ENCODE data around the gene YOD1.
A peak's percentile ranks its signal among the peaks of the same experiment; 100 is the strongest.

Gene YOD1

DNA sequence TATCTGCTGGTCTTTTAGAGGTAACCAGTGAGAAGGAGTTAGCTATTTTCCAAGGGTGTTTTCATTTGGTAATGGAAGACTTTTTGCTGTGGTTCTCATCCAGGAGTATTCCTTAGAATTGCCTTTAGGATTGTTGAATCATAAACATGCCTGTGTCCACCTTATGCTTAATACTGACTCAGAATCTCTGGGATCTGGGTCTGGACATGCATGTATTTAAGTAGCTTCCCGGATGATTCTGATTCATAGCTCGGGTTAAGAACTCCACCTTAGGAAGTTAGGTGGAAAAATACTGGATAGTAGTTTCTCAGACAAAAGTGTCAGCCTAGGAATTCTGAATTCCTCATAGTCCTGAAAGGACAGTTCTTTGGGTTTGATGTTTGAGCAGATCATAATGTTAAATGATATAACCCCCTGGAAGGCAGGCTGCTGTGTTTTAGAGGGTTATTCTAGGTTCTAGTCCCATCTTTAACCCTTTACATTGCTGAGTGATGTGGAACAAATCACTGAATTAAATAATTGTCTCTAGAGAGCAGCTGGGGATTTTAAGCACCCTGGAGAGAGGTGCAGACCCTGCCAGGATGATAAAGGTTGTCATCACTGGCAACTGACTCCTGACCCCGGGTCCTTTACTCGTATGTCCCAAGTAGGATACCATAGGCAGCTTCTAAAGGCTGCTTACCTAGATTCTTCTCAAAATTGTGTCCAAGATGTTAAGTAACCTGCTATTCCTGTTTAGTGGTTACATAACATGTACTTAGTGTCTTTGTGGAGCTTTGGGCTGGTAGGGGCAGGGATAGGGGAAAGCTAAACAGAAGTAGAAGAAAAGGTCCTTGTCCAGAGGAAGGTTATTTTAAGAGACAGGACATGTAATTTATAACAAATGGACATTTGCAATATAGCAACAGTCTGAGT lies 23.2 kb upstream of the YOD1 start:
- intact Hi-C loops (cut with DNase I) = no loop called here

DNA sequence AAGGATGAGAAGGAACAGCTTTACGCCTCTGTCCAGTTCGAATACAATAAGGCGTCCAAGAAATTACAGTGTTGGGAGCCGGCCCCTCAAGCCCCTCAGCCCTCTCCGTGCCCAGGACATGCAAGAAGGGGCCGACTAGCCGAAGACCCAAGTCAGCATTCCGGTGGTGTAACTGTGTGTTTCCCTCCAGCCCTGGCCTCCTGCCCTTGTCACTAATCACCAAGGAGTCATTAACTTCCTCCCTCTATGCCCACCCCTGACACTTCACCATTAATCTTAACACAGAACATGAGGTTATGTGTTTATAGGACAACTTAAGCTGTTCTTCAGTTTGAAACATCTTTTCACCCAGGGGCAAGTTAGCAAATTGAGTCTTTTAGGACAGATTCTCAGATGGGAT lies 21.2 kb upstream of the YOD1 start:
- intact Hi-C loops (cut with DNase I) = no loop called here
- DNase-seq = no peak

More for the DNA sequence above, 23.2 kb upstream of the YOD1 start:
- DNase-seq = no peak

DNA sequence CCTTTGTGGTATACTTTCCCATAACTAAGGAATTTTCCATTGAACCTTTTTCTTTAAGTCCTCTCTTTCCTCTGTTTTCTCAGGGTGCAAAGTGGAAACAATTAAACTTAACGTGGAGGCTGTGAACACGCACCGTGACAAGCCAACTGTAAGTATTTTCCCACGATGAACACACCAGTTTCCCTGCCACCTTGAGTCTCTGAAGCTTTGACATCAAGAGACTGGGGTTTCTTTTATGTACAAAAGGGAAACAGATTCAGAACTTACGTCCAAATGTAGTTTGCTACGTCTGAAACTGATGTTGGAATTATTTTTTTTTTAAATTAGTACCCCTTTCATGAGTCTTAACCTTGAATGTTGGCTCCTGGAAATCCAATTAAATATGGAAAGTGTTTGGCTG lies 20.4 kb upstream of the YOD1 start:
- intact Hi-C loops (cut with DNase I) = no loop called here
- DNase-seq = no peak

DNA sequence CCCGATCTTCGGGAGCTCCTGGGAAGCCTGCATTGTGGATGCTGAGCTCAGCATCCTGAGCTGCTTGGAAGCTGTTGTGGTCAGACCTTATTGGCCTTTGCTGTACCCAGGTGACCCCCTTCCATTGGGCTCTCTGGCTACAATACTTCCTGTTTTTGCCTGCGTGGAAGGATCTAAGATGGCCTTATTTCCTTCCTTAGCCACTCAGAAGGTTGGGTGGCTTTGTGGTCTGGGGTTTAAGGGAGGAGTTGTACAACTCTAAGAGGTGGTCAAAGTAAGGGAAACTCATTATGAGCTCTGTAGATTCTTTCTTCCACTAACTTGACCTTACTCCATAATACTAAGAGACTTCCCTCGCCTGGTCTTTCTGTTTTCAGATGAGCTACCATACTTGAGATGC lies 19.8 kb upstream of the YOD1 start:
- DNase-seq = no peak
- intact Hi-C loops (cut with DNase I) = no loop called here

DNA sequence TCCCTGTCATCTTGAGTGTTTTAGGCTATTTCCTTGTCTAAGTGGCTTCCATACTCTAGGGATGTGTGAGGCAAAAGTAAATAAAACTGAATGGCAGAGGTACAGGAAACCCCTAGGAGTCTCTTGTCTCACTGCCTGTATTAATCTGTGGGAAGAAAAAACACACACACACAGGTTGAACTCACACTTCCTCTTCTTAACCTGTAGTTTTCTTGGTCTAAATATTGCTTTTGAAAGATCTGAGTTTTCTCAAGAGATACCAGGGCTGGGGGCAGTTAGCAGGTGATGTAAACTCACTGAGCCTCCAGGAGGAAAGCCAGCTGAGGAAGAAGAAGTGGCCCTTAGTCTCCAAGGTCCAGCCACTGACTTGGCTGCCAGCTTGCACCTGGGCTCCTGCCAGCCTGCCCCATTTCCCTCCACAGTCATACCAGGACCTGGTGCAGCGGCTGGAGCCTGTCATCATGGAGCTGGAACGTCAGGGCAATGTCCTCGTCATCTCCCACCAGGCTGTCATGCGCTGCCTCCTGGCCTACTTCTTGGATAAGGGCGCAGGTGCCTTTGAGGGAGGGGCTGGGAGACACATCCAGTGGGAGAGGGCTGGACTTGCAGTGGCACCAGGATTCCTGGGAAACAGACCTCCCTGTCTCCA lies 19.0 kb upstream of the YOD1 start:
- DNase-seq = no peak

DNA sequence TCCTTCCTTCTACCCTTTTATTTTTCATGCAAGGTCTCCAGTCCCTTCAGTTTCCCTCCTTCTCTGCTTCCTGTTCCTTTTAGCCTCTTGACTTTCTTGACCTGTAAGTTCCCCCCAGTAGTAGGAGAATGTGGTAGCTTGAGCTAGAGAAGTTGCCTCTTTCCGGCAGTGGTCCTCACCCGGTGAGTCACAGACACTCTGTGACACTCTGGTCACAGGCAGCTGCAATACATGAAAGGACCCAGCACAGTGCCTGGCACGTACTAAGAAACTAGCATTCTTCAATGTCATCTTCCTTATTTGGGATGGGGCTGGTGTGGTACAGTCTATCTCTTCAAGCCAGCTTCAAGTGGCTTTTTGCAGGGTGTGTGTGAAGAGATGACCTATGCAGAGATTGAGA lies 18.1 kb upstream of the YOD1 start:
- intact Hi-C loops (cut with DNase I) = no loop called here
- DNase-seq = no peak

More for the DNA sequence above, 19.0 kb upstream of the YOD1 start:
- intact Hi-C loops (cut with DNase I) = no loop called here

DNA sequence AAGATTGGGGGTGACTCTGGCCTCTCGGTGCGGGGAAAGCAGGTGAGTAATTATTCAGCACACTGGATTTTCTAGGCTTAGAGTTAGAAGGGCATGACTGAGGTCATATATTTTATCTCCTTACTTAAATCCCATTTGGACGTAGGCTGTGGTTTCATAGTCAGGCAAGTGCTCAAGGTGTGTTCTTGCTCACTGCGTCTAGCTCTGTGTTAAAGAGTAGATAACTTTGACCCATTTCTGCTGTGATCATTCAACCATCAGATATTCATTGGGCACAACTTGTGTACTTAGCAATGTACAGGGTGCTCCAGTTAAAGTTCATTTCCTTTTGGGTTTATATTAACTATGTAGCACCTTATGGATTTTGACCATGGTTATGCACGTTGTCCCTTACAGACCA lies 16.7 kb upstream of the YOD1 start:
- intact Hi-C loops (cut with DNase I) = no loop called here
- DNase-seq = no peak

DNA sequence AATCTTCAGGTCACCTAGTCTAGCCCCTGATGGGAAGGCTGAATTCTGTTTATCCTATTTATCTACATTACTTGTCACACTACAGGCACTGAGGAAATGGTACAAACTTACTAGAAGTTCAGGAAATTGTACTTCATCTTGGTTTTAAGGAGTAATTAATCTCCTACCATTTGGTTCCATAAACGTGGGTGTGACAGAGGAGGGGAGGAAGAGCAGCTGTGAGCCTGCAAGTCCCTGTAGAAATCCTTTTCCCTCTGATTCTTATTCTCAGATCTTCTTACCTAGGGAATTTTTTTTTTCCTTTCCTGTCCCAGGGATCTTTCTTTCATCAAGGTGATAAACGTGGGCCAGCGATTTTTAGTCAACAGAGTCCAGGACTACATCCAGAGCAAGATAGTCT lies 16.2 kb upstream of the YOD1 start:
- intact Hi-C loops (cut with DNase I) = no loop called here
- no peak for DNase-seq

DNA sequence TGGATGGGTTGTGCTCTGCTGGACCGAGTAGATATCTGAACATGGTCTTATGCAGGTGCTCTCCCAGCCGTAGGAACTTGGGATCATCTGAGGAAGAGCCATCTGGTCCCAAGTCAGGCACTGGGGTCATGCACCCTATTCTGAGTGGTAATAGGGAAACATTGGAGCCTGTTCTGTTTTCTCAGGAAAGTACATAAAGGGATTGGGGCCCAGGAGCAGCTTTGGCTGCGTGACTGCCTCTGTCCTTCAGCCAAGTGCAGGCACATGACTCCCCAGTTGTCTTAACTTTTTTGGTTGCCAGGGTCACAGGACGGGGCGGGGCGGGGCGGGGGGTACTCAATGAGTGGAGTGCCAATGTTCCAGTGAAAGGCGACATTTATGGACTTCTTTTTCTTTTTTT lies 13.6 kb upstream of the YOD1 start:
- peak in 1 of 10 donors; percentile 44 for DNase-seq
- intact Hi-C loops (cut with DNase I) = no loop called here

DNA sequence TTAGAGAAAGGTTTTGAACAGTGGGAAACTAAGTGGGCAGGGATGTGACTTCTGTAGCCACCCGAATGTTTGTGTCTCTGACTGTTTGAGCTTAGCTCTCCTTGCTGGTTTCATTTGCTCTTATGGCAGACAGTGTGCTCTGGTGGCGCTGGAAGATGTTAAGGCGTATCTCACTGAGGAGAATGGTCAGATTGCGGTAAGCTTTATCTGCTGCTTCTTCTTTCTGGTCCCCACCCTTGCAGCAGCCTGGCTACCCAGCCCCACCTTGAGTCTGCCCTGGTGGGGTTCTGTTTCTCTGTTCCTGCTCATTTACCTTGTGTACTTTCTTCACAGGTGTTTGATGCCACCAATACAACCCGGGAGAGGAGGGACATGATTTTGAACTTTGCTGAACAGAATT lies 12.0 kb upstream of the YOD1 start:
- intact Hi-C loops (cut with DNase I) = no loop called here
- DNase-seq = no peak

DNA sequence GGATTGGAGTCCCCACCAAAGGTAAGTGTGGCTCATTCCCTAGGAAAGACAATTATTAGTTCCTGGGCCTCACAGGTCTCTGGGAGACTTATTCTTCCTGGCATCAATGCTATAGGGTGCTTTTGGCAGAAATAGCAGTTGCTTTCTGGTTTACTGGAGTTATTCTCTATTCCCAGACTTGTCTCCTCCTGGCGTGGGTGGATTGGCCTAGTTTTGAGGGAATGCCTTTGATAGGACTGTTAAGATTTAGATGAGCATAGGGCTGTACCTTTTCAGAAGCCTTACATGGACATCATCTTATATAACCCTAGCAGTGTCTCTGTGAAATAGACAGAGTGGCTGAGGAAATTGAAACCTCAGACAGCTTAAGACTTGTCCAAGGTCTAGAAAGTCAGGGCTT lies 11.1 kb upstream of the YOD1 start:
- no peak for DNase-seq
- intact Hi-C loops (cut with DNase I) = no loop called here

DNA sequence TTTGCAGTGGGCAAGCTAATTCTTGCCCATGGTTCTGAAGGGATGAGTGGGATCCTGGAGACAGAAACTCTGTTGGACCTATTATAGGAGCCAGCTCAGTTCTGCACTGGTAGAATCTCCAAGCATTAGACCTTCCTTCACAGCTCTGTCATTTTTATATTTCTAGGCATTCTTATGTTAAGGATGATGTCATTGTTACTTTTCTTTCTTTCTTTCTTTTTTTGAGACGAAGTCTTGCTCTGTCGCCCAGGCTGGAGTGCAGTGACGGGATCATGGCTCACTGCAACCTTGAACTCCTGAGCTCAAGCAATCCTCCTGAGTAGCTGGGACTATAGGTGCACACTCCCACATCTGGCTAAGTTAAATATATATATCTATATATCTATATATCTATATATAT lies 9.6 kb upstream of the YOD1 start:
- no peak for DNase-seq
- intact Hi-C loops (cut with DNase I) = no loop called here

DNA sequence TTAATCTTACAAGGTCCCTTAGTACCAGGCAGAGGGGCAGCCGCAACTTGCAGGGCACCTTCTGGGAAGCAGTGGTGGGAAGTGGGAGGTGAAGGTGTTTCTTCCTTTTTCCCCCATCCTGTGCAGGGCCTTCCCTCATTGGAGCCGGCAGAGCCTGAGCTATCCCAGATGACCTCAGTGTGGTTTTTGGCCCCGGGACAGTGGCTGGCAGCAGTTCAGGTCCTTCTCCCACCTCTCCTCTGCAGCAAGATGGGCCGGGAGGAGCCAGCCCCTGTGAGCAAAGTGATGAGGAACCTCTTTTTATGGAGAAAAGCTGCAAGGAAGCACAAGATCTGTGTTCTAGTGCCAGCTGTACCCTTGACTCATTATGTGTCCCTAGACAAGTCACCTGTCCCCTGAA lies 8.9 kb upstream of the YOD1 start:
- intact Hi-C loops (cut with DNase I) = loop anchor here (10.0 kb wide), 2 partner anchors 265 to 345 kb away; partner anchors contain the start of gene CD55
- no peak for DNase-seq

DNA sequence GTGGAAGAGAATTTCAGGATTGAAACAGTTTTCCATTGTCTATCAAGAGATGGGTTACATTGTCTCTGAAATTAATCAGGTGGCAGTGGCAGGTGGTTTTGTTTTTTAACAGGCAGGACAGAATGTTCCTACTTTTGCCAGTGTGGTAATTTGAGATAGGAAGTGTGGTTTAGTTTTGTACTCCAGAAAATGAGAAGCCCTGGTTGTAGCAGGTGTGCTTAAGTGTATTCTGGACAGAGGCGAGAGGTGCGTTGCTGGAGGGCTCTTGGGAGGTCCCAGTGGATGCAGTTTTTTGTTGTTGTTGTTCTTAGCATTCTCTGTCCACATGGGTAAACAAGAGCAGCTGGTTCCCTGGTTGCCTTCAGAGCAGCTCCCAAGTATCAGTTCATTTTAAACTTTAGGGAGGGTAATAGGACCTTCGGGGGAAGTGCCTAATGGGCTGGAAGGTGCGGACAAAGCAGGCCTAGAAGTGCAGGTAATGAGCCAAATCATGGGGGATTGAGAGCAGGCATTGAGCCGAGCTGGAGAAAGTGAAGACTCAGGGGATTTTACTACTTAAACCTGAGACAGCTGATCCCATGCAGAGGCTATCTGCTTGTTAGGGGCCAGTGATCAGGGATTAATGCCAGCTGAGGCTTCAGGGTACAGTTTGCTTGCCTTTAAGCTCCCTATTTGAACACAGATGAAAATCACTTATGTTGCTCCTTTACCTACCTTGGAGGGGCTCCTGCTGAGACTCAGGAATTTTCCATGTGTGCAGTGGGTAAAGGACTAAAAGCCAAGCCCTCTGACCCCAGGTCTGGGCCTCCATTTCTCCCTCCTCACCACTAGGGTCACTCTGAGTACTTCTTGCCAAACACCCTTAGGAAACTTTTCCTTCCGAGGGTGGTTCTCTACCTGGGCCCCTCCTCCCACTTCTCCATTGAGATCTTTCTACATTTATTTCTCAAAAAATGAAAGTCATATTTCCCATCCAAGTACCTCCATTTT lies 8.2 kb upstream of the YOD1 start:
- DNase-seq = no peak
- intact Hi-C loops (cut with DNase I) = loop anchor here (10.0 kb wide), 2 partner anchors 266 to 346 kb away; partner anchors contain the start of gene CD55

DNA sequence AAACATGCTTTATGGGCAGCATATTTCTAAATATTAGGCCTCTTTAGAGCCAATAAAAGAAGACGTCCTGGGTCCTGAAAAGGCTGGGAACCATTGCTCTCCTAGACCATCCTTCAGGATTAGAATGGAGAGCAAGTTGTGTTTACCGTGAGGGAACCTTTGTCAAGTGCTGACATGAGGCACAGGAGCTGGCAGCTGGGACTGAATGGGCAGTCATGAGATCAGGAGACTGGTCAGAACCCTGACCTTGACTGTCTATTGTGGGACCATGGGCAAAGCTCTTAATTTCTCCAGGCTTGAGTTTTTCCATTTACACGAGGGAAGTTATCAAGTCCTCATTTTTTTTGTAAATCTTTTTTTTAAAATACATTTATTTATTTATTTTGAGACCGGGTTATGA lies 7.2 kb upstream of the YOD1 start:
- intact Hi-C loops (cut with DNase I) = loop anchor here (10.0 kb wide), 2 partner anchors 267 to 347 kb away; partner anchors contain the start of gene CD55
- no peak for DNase-seq

DNA sequence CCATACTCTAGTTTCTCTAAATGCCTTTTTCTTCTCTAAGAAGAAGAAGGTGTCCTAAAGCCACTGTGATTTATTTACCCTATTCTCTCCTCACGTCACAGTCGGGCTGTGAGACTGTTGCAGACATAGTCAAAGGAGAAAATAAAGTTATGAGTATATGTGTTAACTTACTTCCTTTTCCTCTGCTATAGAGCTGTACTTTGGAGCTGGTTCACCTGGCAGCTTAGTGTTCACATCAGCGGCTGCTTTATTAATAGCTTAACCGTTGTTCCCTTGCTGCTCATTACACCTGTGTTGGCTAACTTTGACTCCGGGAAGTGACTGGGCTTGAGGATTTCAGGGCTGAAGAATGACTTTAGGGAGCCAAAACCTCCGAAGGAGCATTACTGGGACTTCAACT lies 5.7 kb upstream of the YOD1 start:
- DNase-seq = no peak
- intact Hi-C loops (cut with DNase I) = loop anchor here (10.0 kb wide), 2 partner anchors 268 to 348 kb away; partner anchors contain the start of gene CD55

DNA sequence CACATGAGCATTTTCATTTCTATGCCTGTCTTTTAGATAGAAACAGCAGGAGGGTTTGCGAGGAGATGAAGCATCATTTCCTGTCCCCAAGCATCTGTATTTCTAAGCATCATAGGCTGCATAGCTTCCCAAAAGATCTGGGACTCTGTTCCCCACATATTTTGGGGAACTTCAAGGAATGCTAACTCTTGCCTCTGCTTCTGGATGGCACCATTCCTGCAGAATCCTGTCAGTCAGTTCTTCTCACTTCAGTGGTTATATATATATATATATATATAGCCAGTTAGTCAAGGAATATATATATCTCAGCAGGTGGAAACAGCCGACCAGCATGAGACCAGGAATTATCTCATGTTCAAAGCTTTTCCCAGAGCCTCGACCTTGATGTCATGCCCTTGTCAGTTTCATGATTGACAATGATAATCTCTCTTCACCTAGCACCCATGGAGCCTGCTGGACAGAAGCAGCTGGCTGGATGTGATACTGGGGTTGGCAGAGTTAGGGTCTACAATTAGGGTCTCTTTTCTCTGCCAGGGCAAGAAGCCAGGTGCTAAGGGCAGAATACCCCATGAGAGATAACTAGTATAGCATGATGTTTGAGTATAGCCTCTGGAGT lies 4.5 kb upstream of the YOD1 start:
- intact Hi-C loops (cut with DNase I) = loop anchor here (10.0 kb wide), 2 partner anchors 269 to 349 kb away; partner anchors contain the start of gene CD55
- no peak for DNase-seq

DNA sequence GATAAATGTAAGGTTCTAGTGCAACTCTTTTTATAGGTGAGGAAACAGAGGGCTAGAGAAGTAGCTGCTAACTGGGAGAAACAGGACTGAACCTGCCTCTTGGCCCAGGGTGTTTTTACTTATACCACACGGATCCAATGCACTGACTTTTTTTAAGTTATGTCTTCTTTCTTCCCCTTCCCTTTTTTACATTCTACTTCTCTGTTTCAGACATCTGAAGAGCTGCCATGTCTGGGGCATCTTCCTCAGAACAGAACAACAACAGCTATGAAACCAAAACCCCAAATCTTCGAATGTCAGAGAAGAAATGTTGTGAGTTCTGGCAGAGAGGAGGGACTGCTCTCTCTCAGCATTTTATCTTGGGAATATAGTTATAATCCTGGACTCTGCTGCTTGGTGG lies 3.5 kb upstream of the YOD1 start:
- intact Hi-C loops (cut with DNase I) = loop anchor here (5.0 to 10.0 kb wide), 3 partner anchors 270 to 443 kb away; partner anchors contain the start of genes CD55 and CR1
- DNase-seq = no peak

DNA sequence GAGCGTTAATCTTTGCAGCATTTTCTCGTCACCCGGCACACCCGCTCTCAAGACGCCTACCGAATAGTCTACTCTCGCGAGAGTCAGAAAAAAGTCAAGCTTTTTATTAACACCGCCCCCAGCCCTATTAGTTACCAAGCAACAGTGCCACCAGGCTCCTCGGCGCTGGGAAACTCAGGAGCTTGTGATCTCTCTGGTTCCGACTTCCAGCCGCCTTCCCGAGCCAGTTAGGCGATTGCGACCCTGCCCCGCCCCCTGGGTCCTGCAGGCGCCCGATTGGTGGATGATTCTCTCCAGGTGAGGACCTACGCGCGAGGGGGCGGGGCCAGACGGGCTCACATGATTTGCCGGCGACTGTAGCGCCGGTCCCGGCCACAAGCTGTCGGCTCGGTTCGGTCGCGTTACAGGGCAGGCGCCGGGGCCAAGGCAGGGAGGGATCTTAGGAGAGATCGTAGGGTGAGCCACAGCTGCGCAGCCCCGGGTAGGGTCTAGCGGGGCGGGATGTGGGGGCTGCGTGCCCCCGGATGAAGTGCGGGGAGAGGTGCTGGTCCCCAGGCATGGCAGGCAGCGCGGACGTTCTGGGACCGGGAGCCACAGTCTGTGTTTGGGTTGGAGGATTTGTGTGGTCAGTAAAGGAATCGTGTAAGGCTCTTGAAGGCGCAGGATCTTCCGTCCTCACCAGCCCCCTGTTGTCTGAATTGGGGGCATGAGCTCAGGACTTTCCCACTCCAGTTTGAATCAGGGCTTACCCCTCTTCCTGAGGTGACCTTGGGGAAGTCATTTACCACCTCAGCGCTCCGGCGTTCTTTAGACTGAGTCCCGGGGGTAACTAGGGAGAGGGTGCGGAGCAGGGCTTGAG lies 2.1 kb upstream of the YOD1 start, which contains the start of gene PFKFB2:
Gene PFKFB2, plus strand, starts transcription at position 365 of the 859 bp plus-strand sequence. CDS start 1,443 bp downstream, outside the sequence.
- intact Hi-C loops (cut with DNase I) = loop anchor here (5.0 to 10.0 kb wide), 3 partner anchors 272 to 444 kb away; partner anchors contain the start of genes CD55 and CR1
- peak; percentile 88 to 99 (median 98) for DNase-seq
